ENCODE data around the gene E4F1. TPM values are rescaled to one million over a fixed set of nuclear protein-coding genes. Genes with fewer than 3 reads are reported as not detected.

E4F1 gene
- total and polyA plus RNA-seq, 2 of the 8 experiments (the other 6 are each of a cell fraction or from before 2014, with no cell fraction given): 22.2 to 27.0 TPM

- no peak overlapping the region for H4K5ac ChIP-seq (ENCODE audit: insufficient read length, low read depth, low read length)
- H3K4me3 ChIP-seq (ENCODE audit: extremely low read depth in 1 of 4, insufficient read depth in 2 of 4, low read depth in 3 of 4, low read length in 4 of 4): no peak overlapping the region
- DNase-seq (ENCODE audit: low read depth in 1 of 2, low spot score in 2 of 2) (no peak), FAIRE-seq (no peak)
- H3K4ac ChIP-seq (replicated peaks; ENCODE audit: insufficient read length, low read depth, low read length): no peak overlapping the region
- no peaks in the 10 kb centered on the region for H3K23me2 ChIP-seq (ENCODE audit: low read depth, low read length)
- H3K14ac ChIP-seq (ENCODE audit: insufficient read length): no peak overlapping the region
- H2BK20ac ChIP-seq (ENCODE audit: low read length): no peak overlapping the region
- ChIA-PET POLR2A (ENCODE audit: partially characterized antibody) (interaction anchor here (0.6 to 6.7 kb wide), 6 partner anchors 11 to 756 kb away, joined by 3 to 37 read pairs (median 3); partner anchors contain the start of genes BRICD5, ECI1 and TRAF7), CTCF (ENCODE audit: partially characterized antibody) (no interaction called here)
- H2BK15ac ChIP-seq (ENCODE audit: low read length): no peak overlapping the region
- H4K8ac ChIP-seq (ENCODE audit: extremely low read depth, insufficient read depth, low read length): 0 out of 2 replicates have a peak overlapping the region, but pooled peaks have one; percentile 25
- H3K9ac ChIP-seq (replicated peaks in 1 of 4; ENCODE audit: extremely low read depth in 1 of 4, low read depth in 3 of 4, low read length in 3 of 4): no peak overlapping the region
- H2AFZ ChIP-seq (ENCODE audit: low read length): no peak overlapping the region
- no peak overlapping the region for H2AK5ac ChIP-seq (ENCODE audit: low read depth, low read length)
- no peaks in the 10 kb centered on the region for H3K9me3 ChIP-seq (ENCODE audit: insufficient read depth in 2 of 2, low read depth in 1 of 2, low read length in 1 of 2)
- no peak overlapping the region for H3K27ac ChIP-seq (ENCODE audit: low read depth, low read length)
- H2BK5ac ChIP-seq (ENCODE audit: low read depth, low read length): no peak overlapping the region
- no peak for TF ChIP-seq CREB1 (IDR thresholded peaks at IDR 0.05)
- no peak for TF ChIP-seq SIX5 (IDR thresholded peaks at IDR 0.05; ENCODE audit: low read depth, low read length)
- no peak for TF ChIP-seq JUN (IDR thresholded peaks at IDR 0.05; ENCODE audit: low read depth, low read length)
- no peak for TF ChIP-seq MAFK (IDR thresholded peaks at IDR 0.05; ENCODE audit: low read depth, low read length)
- TF ChIP-seq CTBP2 (IDR thresholded peaks at IDR 0.05; ENCODE audit: borderline replicate concordance, insufficient read depth, insufficient read length, low read length): no peak
- H3K79me2 ChIP-seq (ENCODE audit: control insufficient read depth in 1 of 2, insufficient read depth in 2 of 2, low read length in 2 of 2): peaks cover 3 to 29% of the 10 kb centered on the region in 2 experiments; a peak in 2 of 4 replicates
- H3K79me1 ChIP-seq (ENCODE audit: low read depth, low read length): peaks cover 3% of the 10 kb centered on the region; the same call in 1 of the 2 replicates
- H2BK12ac ChIP-seq (ENCODE audit: low read depth, low read length): no peak overlapping the region
- no peaks in the 10 kb centered on the region for H3K4me1 ChIP-seq (replicated peaks in 1 of 4; ENCODE audit: control insufficient read depth in 3 of 4, insufficient read depth in 4 of 4, low read length in 3 of 4)
- no peak overlapping the region for H3K18ac ChIP-seq (ENCODE audit: extremely low read depth, low read length)
- no peaks in the 10 kb centered on the region for H3K27me3 ChIP-seq (replicated peaks in 1 of 4; ENCODE audit: control insufficient read depth in 3 of 4, extremely low read depth in 1 of 4, insufficient read depth in 3 of 4, low read length in 3 of 4)
- H4K20me1 ChIP-seq (replicated peaks in 1 of 2; ENCODE audit: control insufficient read depth in 1 of 2, insufficient read depth in 2 of 2, low read length in 2 of 2): peaks cover 9 to 15% of the 10 kb centered on the region in 2 experiments
- H2BK120ac ChIP-seq (replicated peaks; ENCODE audit: low read depth, low read length): no peak overlapping the region
- no peak overlapping the region for H3K23ac ChIP-seq (ENCODE audit: insufficient read length)
- 92% methylated on average over 23 of the region's 25 CpGs; no CpG with 5 or more reads in 1 of the 2 experiments for WGBS, 2 experiments (ENCODE audit: extremely low coverage in 1 of 2, insufficient coverage in 1 of 2, insufficient read length in 1 of 2, insufficient replicate concordance in 2 of 2, low coverage in 1 of 2, low lambda C conversion rate in 2 of 2, missing lambda C conversion rate in 1 of 2)
- H3K4me2 ChIP-seq (ENCODE audit: insufficient read depth in 1 of 2, low read depth in 2 of 2, low read length in 2 of 2): no peak overlapping the region
- H4K91ac ChIP-seq (replicated peaks; ENCODE audit: insufficient read length, low read length): no peak overlapping the region
- H3K36me3 ChIP-seq (ENCODE audit: control insufficient read depth in 2 of 4, insufficient read depth in 4 of 4, low read length in 3 of 4): peaks cover 0 to 33% (median 4%) of the 10 kb centered on the region in 4 experiments; a peak in 5 of 8 replicates
- no peak overlapping the region for H3K56ac ChIP-seq (replicated peaks; ENCODE audit: insufficient read length, low read depth, low read length)
Observed at GRCh38 chr16:2228161-2228824, 4.9 kb downstream of the E4F1 start.
